Tibial artery (tissue), 4 donors: ENCODE results near the gene SNX18.

Experiments
- DNase-seq, 2 donors: peaks; one replicate each; pipeline ENCODE4 v3.0.0-alpha.2; 2019
- H3K27ac ChIP-seq, 2 donors: fragments of 200-600 bp; sonication (generic) in 1 of 2; 1 replicate in 1 of 2; 2 replicates in 1 of 2; pipeline ENCODE4 v1.5.1; 2018 to 2019; ENCODE audit warnings: mild to moderate bottlenecking in 1 of 2
- H3K27me3 ChIP-seq, 2 donors: fragments of 200-600 bp; sonication (generic) in 1 of 2; one replicate each; pipeline versions ENCODE4 v1.5.1 to v1.6.0; 2016 to 2019
- H3K36me3 ChIP-seq, 3 donors: fragments of 200-600 bp; sonication (generic) in 2 of 3; one replicate each; pipeline ENCODE4 v1.5.1; 2016 to 2019; ENCODE audit warnings: mild to moderate bottlenecking in 2 of 3
- H3K4me1 ChIP-seq, 4 donors: fragments of 200-600 bp; sonication (generic) in 2 of 4; 1 replicate in 3 of 4; 2 replicates in 1 of 4; pipeline ENCODE4 v1.5.1; 2016 to 2019
- H3K4me3 ChIP-seq, 2 donors: fragments of 200-600 bp; sonication (generic) in 1 of 2; 1 replicate in 1 of 2; 2 replicates in 1 of 2; pipeline ENCODE4 v1.5.1; 2018 to 2019; ENCODE audit warnings: mild to moderate bottlenecking in 2 of 2
- H3K9me3 ChIP-seq, 3 donors: fragments of 200-600 bp; sonication (generic) in 1 of 3; one replicate each; pipeline ENCODE4 v1.5.1; 2016 to 2019
- CTCF ChIP-seq, 2 experiments: fragments of 200-600 bp in 1 of 2; fragments of 450-650 bp in 1 of 2; IDR thresholded peaks; one replicate each; pipeline ENCODE4 v1.5.1; 2017 to 2019; ENCODE audit warnings: antibody characterized with exemption in 2 of 2, mild to moderate bottlenecking in 1 of 2, moderate library complexity in 1 of 2
- intact Hi-C: fragments of 100-400 bp; cut with DNase I; formaldehyde crosslinking; loops from one replicate; pipeline ENCODE4 v1.15.0; 2023; ENCODE audit warnings: low total_unique reads

The SNX18 gene

GRCh38 chr5:54524704-54525103 lies 7.1 kb downstream of the SNX18 start:
- peak; percentile 46 to 89 for DNase-seq
- Histone ChIP-seq H3K36me3 (no peaks in the 10 kb centered on the region), H3K9me3 (no peaks in the 10 kb centered on the region), H3K4me3 (peak overlapping the region; percentile 86 to 98), H3K27me3 (no peaks in the 10 kb centered on the region), H3K27ac (peak overlapping the region; percentile 92 to 97), H3K4me1 (peaks cover 0 to 79% (median 66%) of the 10 kb centered on the region in 4 donors)
- intact Hi-C loops, result loop anchor here (10.0 kb wide), 1 partner anchor 110 kb away; no protein-coding TSS in a partner anchor
- no peak for TF ChIP-seq CTCF (IDR thresholded peaks at IDR 0.05)

GRCh38 chr5:54525261-54525660 lies 7.7 kb downstream of the SNX18 start:
- H3K27ac ChIP-seq, result peak overlapping the region; percentile 92 to 97
- no peak for TF ChIP-seq CTCF (IDR thresholded peaks at IDR 0.05)
- DNase-seq, result no peak
- no peaks in the 10 kb centered on the region for H3K36me3 ChIP-seq
- no peaks in the 10 kb centered on the region for H3K27me3 ChIP-seq
- no peaks in the 10 kb centered on the region for H3K9me3 ChIP-seq
- H3K4me1 ChIP-seq, result peaks cover 0 to 84% (median 71%) of the 10 kb centered on the region in 4 donors
- intact Hi-C loops, result loop anchor here (10.0 kb wide), 1 partner anchor 110 kb away; no protein-coding TSS in a partner anchor
- peak overlapping the region; percentile 86 to 98 for H3K4me3 ChIP-seq

GRCh38 chr5:54525692-54526091 lies 8.1 kb downstream of the SNX18 start:
- TF ChIP-seq CTCF (IDR thresholded peaks at IDR 0.05), result no peak
- no peaks in the 10 kb centered on the region for H3K36me3 ChIP-seq
- H3K27me3 ChIP-seq, result no peaks in the 10 kb centered on the region
- intact Hi-C loops, result loop anchor here (10.0 kb wide), 1 partner anchor 109 kb away; no protein-coding TSS in a partner anchor
- peak overlapping the region; percentile 92 to 97 for H3K27ac ChIP-seq
- peaks cover 0 to 89% (median 71%) of the 10 kb centered on the region in 4 donors for H3K4me1 ChIP-seq
- peak overlapping the region in 1 of 2 donors; percentile 86 for H3K4me3 ChIP-seq
- no peaks in the 10 kb centered on the region for H3K9me3 ChIP-seq
- DNase-seq, result no peak

- intact Hi-C loops, result loop anchor here (10.0 kb wide), 1 partner anchor 108 kb away; no protein-coding TSS in a partner anchor
- H3K4me1 ChIP-seq, result peaks cover 0 to 94% (median 76%) of the 10 kb centered on the region in 4 donors
- no peak for TF ChIP-seq CTCF (IDR thresholded peaks at IDR 0.05)
- H3K4me3 ChIP-seq, result peak overlapping the region in 1 of 2 donors; percentile 7
- no peak for DNase-seq
- H3K9me3 ChIP-seq, result no peaks in the 10 kb centered on the region
- H3K36me3 ChIP-seq, result no peaks in the 10 kb centered on the region
- H3K27ac ChIP-seq, result peak overlapping the region; percentile 63 to 97
- no peaks in the 10 kb centered on the region for H3K27me3 ChIP-seq
Observed at GRCh38 chr5:54526604-54527288, 9.2 kb downstream of the SNX18 start.

- Histone ChIP-seq H3K27me3 (no peaks in the 10 kb centered on the region), H3K9me3 (no peaks in the 10 kb centered on the region), H3K27ac (peak overlapping the region; percentile 63 to 97), H3K4me3 (peak overlapping the region; percentile 9 to 19), H3K36me3 (no peaks in the 10 kb centered on the region), H3K4me1 (peaks cover 0 to 99% (median 77%) of the 10 kb centered on the region in 4 donors)
- intact Hi-C loops, result loop anchor here (10.0 kb wide), 1 partner anchor 106 kb away; no protein-coding TSS in a partner anchor
- no peak for DNase-seq
- no peak for TF ChIP-seq CTCF (IDR thresholded peaks at IDR 0.05)
Observed at GRCh38 chr5:54528633-54529209, 11.2 kb downstream of the SNX18 start.
